Cortex of kidney (tissue), 1 donor: ENCODE data around the gene MICAL2.

ENCODE experiments used
- DNase-seq: peaks from one replicate; lab custom pipeline; 2025; lab: John Stamatoyannopoulos, UW

Gene MICAL2

GRCh38 chr11:12272821-12273617, 162.6 kb downstream of the MICAL2 start:
- no peak for DNase-seq

- DNase-seq = no peak
Observed at GRCh38 chr11:12273618-12273995, 163.2 kb downstream of the MICAL2 start.

- no peak for DNase-seq
Observed at GRCh38 chr11:12274056-12274455, 163.7 kb downstream of the MICAL2 start.

- DNase-seq = no peak
Observed at GRCh38 chr11:12274558-12275197, 164.3 kb downstream of the MICAL2 start.

- DNase-seq = no peak
Observed at GRCh38 chr11:12275818-12276217, 165.4 kb downstream of the MICAL2 start.

GRCh38 chr11:12276356-12276755, 166.0 kb downstream of the MICAL2 start:
- DNase-seq = no peak

- DNase-seq = no peak
Observed at GRCh38 chr11:12276831-12277475, 166.6 kb downstream of the MICAL2 start.

GRCh38 chr11:12278766-12279671, 168.6 kb downstream of the MICAL2 start:
- no peak for DNase-seq

GRCh38 chr11:12279672-12280108, 169.3 kb downstream of the MICAL2 start:
- DNase-seq = no peak

- DNase-seq = no peak
Observed at GRCh38 chr11:12280199-12280837, 169.9 kb downstream of the MICAL2 start.

- no peak for DNase-seq
Observed at GRCh38 chr11:12280838-12281565, 170.6 kb downstream of the MICAL2 start.

GRCh38 chr11:12281571-12282478, 171.4 kb downstream of the MICAL2 start:
- DNase-seq = no peak

GRCh38 chr11:12282676-12283075, 172.3 kb downstream of the MICAL2 start:
- no peak for DNase-seq

- DNase-seq = no peak
Observed at GRCh38 chr11:12284316-12285050, 174.1 kb downstream of the MICAL2 start.

- DNase-seq = no peak
Observed at GRCh38 chr11:12285106-12285505, 174.7 kb downstream of the MICAL2 start.

GRCh38 chr11:12285811-12286222, 175.4 kb downstream of the MICAL2 start:
- DNase-seq = no peak

GRCh38 chr11:12286606-12287005, 176.2 kb downstream of the MICAL2 start:
- DNase-seq = no peak

- no peak for DNase-seq
Observed at GRCh38 chr11:12287009-12287373, 176.6 kb downstream of the MICAL2 start.
